ENCODE data around the gene PRPF8.

DNA sequence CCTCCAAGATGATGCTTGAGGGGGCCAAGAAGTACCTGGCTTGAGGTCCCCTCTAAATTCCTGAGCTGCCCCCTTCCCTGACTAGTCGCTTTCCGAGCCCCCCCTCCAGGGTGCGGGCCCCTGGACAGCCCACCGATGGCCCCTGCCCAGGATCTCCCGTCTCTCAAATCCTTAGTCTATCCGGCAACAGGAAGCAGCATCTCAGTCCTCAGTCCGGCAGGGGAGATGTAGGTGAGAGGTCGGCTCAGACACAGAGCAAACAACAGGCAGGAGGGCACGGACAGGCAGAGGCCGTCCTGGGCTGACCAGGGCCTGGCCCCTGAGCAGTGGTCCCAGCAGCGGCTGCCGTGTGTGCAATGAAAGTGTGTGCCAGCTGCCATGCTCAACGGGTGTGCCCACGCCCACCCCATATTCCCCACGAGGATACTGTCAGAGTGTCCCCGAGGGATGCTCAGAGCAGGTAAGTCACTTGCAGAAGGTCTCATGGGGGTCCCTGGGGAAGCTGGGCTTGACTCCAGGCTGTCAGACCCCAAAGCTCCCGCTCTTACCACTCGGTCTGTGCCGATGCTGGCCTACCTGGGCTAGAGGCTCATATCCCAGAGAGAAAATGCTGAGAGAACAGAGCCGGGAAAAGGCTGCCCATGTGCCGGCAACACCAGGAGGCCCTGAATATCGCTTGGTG is 63.3 kb downstream of the PRPF8 start:
- TF ChIP-seq, protein P1, sequence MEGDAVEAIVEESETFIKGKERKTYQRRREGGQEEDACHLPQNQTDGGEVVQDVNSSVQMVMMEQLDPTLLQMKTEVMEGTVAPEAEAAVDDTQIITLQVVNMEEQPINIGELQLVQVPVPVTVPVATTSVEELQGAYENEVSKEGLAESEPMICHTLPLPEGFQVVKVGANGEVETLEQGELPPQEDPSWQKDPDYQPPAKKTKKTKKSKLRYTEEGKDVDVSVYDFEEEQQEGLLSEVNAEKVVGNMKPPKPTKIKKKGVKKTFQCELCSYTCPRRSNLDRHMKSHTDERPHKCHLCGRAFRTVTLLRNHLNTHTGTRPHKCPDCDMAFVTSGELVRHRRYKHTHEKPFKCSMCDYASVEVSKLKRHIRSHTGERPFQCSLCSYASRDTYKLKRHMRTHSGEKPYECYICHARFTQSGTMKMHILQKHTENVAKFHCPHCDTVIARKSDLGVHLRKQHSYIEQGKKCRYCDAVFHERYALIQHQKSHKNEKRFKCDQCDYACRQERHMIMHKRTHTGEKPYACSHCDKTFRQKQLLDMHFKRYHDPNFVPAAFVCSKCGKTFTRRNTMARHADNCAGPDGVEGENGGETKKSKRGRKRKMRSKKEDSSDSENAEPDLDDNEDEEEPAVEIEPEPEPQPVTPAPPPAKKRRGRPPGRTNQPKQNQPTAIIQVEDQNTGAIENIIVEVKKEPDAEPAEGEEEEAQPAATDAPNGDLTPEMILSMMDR (IDR thresholded peaks at IDR 0.05) = no peak
- TF ChIP-seq POLR2A (IDR thresholded peaks at IDR 0.05) = no peak
